KBM-7 (cell line): ENCODE data around the gene LYSMD2.
A peak's percentile ranks its signal among the peaks of the same experiment; 100 is the strongest.

Experiments
- DNase-seq: peaks from one replicate; pipeline ENCODE4 v3.0.0-alpha.2; 2015
- in situ Hi-C: fragments of 300-500 bp; cut with MboI; formaldehyde crosslinking; loops from 2 replicates; pipeline ENCODE4 v1.14.3; 2020; ENCODE audit warnings: low sequenced_read_pairs, low pct_unique_long_range_greater_than_20kb, mixed read lengths

The LYSMD2 gene

GRCh38 chr15:51755790-51756189, 18.3 kb upstream of the LYSMD2 start:
- in situ Hi-C loops: no loop called here
- DNase-seq: peak; percentile 62

DNA sequence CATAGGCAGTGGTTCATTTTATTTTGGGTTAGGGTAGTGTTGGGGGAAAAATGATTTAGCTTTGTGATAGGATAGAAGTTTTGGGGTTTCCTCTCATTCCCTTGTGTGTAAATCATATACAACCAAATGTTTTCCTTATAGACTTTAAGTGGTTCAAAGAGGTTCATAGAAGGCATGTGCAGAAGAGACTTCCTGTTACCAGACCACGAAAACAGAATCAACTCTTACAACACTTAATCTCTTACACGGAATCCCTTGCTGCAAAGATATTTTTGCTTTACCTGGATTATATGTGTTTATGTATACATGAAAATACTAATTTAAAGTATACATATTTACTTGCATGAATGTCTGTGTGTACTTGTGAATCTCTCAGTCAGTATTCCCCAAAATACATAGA, 16.8 kb upstream of the LYSMD2 start:
- in situ Hi-C loops: no loop called here

GRCh38 chr15:51752888-51753287, 15.4 kb upstream of the LYSMD2 start:
- in situ Hi-C loops: no loop called here
- no peak for DNase-seq

More for the DNA sequence above, 16.8 kb upstream of the LYSMD2 start:
- no peak for DNase-seq

DNA sequence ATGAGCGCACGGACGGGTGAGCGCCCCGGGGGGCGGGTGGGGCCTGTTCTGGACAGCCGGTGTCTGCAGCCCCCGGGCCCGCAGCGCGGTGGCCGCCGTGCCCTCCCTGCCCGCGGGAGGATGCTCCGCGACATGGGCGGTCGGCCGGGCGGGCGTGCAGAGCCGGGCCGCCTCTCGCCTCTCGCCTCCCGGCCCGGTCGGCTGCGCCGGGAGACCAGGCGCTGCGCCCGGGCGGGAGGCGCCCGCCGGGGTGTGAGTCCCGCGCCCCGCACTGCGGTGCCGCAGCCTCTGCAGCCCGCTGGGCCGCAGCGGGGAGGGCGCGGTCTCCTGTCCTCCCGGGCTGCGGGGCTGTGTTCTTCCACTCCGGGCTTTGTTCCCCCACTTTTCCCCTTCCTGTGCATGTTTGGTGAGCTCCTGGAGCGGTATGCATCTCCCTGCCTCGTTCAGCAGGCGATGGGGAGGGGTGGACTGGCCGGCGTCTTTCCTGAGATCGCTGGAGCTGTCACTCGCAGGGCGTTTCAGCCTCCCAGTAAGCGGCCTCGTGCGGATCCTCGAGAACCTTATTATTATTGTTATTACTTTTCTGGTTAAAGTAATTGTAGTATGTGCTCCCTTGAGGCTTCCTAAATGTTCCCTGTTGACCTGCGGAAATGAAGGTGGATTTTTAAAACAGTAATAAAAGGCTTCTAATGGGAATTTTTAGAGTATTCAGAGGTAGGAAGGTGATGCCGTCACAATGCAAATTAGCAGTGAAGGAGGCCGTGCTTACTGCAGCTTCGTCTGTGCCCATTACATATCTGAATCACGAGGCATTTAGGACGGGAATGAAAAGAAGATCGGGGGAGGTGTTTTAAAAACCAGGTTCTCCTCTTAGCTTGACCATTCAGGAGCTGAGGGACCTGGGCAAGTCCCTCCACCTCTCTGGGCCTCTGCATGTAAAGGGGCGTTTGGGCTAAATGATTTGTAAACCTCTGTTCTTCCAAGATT, 14.5 kb upstream of the LYSMD2 start:
- peak; percentile 61 for DNase-seq
- in situ Hi-C loops: no loop called here

DNA sequence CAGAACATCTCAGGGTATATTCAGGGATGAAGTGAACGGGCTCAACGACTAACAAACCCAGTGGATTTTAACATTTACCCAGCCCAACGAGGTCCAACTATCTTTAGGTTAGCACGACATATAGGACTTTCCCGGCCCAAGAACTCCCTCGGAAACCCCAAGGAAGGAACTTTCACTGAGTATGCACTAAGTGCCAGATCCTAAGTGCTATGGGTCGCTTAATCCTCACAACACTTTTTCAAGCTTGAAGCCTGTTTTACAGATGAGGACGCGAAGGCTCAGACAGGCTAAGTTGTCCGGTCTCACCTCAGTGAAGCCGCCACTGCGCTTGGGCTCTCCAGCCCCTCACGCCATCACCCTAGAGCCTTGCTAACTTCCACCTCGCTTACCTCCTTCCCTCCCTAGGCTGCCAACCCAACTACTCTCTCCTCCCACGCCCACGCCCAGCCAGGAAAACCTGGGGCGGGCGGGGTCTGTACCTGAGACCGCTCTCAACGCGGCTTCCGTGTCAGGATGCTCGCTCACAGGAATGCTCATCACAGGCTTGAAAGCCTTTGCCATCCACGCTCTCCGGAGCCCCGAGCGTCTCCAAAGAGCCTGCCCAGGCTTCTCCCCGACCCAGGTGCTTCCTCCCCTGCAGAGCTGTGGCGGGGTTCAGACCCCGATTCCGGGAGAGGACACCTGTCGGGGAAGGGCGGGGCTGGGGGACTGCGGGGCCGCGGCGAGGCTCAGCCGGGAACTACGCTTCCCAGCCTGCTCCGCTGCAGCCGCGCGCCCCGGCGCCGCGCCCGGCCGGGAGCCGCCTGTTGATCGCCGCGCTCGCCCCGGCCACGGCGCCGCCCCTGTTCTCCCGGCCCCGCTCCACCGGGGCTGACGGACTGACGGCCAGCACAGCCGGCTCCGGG, 13.6 kb upstream of the LYSMD2 start, which contains the start of gene TMOD2:
TMOD2 (plus strand) TSS at position 806 of the 905 bp plus-strand sequence. CDS start 14,845 bp downstream, outside the sequence.
- DNase-seq: peak; percentile 36
- in situ Hi-C loops: no loop called here

- in situ Hi-C loops: no loop called here
- DNase-seq: no peak
Measured at GRCh38 chr15:51750186-51750585, 12.7 kb upstream of the LYSMD2 start.

DNA sequence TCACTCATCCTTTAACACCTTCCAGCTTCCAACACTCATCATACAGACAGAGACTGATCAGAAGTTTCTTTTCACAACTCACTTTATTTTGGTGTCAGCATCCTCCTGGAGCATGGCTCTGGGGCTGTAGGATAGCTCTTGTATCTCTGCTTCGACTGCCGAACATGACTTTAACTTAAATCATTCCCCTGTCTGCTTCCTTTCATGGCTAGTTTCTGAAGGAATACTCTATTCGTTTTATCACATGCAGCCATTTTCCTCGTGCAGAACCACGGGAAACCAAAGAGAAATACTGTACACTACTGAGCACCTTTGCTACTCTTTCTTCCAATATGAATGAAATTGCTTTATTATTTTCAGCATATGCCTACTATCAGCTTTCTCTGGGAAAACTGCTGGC, 11.9 kb upstream of the LYSMD2 start:
- DNase-seq: no peak
- in situ Hi-C loops: no loop called here

DNA sequence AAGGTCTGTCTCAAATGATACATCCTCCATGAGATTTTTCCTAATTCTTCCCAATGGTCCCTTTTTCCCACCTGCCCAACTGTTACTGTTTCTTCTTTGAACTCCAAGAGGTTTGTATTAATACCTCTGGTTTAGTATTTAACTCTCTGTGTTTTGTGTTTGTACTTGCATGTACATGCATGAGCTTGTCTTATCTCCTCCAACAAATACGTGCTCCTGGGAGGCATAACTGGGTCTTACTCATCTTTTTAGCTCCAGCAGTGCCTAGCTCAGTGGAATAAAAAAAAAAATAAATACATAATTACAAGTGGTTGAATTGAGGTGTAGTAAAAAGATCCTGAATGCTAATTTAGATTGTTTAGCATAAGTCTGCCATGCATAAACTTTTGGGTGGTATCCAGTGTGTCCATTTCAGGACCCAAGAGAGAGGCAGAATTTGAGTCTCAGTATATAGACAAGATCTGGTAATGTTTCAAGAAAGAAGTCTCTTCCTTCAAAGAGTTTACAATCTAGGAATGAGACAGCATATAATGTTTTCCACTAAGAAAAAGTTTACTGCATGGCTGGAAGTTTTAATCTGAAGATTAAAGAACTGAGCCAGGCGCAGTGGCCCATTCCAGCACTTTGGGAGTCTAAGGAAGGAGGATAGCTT, 1.7 kb upstream of the LYSMD2 start:
- DNase-seq: no peak

GRCh38 chr15:51738553-51738952, 1.1 kb upstream of the LYSMD2 start:
- in situ Hi-C loops: no loop called here

More for the DNA sequence above, 1.7 kb upstream of the LYSMD2 start:
- in situ Hi-C loops: no loop called here

GRCh38 chr15:51736751-51737521, 519 bp downstream of the LYSMD2 start:
- in situ Hi-C loops: no loop called here
- DNase-seq: peak; percentile 47

More at GRCh38 chr15:51738553-51738952, 1.1 kb upstream of the LYSMD2 start:
- DNase-seq: no peak

DNA sequence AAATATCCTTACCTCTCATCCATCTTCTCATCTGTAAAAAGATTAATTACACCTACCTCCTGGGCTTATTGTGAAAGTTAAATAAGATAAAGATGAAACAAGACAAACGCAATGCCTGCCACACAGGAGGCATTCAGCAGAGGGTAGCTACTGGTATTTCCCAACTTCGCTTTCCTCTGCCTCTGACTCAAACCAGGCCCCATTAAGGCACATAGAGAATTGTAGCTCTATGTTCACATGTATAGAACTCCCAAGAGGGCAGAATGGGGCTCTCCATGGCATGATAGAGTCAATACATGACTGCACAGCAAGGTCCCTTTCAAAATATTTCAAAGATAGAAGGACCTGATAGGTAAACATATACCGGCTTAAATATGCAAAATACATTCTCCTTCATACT, 1.4 kb downstream of the LYSMD2 start:
- DNase-seq: peak; percentile 18

DNA sequence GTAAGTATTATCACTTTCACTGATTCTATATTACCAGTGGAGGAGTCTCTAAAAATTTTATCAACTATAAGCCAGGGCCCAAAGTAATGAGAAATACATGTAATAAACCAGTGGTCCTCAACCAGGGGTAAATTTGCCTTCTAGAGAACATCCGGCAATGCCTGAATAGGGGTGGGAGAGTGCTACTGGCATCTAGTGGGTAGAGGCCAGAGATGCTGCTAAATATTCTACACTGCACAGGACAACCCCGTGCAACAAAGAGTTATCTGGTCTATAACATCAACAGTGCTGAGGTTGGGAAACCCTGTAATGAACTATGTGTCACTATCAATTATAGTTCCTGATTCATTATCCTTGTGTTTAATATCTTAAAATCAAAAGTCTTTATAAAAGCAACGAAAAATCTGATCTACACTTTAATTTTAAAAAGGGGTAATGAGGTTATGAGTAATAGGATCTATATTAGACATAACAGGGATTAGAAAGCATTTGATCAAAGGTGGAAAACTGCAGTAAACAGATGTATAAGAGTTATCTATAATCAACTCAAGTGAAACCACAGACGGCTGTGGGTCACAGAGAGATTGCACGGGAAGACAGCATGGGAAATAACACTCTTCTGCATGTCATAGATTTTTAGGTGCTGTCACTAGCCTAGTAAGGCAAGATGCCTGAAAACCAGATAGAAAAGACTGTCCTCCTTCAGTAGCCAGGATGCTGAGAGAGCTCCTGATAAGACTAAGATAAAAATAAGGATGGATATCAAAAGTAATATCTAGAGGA, 2.0 kb downstream of the LYSMD2 start:
- in situ Hi-C loops: no loop called here
- peak; percentile 32 for DNase-seq

More for the DNA sequence above, 1.4 kb downstream of the LYSMD2 start:
- in situ Hi-C loops: no loop called here

DNA sequence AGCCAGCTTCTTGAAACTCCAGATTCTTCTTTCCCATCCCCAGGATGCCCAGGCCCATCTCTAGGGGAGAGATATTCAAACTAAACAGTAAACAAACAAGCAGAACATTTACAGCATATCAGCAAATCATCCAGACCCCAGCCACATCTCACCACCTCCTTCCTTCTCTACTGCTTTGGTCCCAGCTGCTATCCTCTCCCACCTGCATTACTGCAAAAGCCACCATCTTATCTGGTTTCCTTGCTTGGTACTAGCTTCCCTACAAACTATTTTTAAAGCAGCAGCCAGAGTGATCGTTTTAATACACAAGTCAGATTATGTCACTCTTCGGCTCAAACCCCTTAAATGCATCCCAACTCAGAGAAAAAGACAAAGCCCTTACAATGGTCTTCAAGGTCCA, 4.8 kb downstream of the LYSMD2 start:
- DNase-seq: no peak
- in situ Hi-C loops: no loop called here

GRCh38 chr15:51731549-51732267, 5.7 kb downstream of the LYSMD2 start:
- DNase-seq: peak; percentile 93

GRCh38 chr15:51727141-51727897, 10.1 kb downstream of the LYSMD2 start:
- in situ Hi-C loops: no loop called here
- no peak for DNase-seq

More at GRCh38 chr15:51731549-51732267, 5.7 kb downstream of the LYSMD2 start:
- in situ Hi-C loops: no loop called here

- in situ Hi-C loops: no loop called here
- DNase-seq: no peak
Measured at GRCh38 chr15:51726302-51727073, 11.0 kb downstream of the LYSMD2 start.
